Activated CD4-positive, alpha-beta T cell treated with anti-CD3 and anti-CD28 coated beads, Interleukin-2, amount 10 ng/mL, durations not matched to agents 7 days and 5 days (primary cell): ENCODE measurements around the gene RBP3. TPM values are rescaled to one million over a fixed set of nuclear protein-coding genes. Genes with fewer than 3 reads are reported as not detected.

Source experiments
- total RNA-seq, 2 experiments: library from RNA; stranded (reverse); gene quantifications; one replicate each; pipeline ENCODE4 v1.2.3, GENCODE V29; 2021

Gene RBP3
- total RNA-seq, 2 experiments from 2014 or later, result not detected

Other genes starting within 250 kb of the RBP3 start
- gene GDF10, start 48.2 kb upstream of the RBP3 start, total RNA-seq, result under 1 TPM in 1 of 2 experiments, not detected in 1; 0.08 TPM
- not detected for gene GDF2, start 25.9 kb upstream of the RBP3 start, total RNA-seq
- under 1 TPM in 1 of 2 experiments, not detected in 1; 0.05 TPM for gene ZNF488, start 35.9 kb downstream of the RBP3 start, total RNA-seq
- under 1 TPM; 0.17 to 0.30 TPM for gene ANXA8, start 135.8 kb downstream of the RBP3 start, total RNA-seq
- not detected for gene FAM25G, start 143.3 kb downstream of the RBP3 start, total RNA-seq
- 1 to 10 TPM; 3.5 to 4.0 TPM for gene AGAP9, start 175.3 kb downstream of the RBP3 start, total RNA-seq